GM12878 (cell line): ENCODE results near the gene ABCB9. TPM values are rescaled to one million over a fixed set of nuclear protein-coding genes. Genes with fewer than 3 reads are reported as not detected.

Source experiments
- ATAC-seq: fragments of 200-7000 bp; cut with Tn5 transposase; 3 replicates; pipeline ENCODE4 v1.9.1; 2020; ENCODE audit warnings: mild to moderate bottlenecking, moderate library complexity
- BruUV-seq: library from RNA; stranded (reverse); fragments of 400-500 nt; replicated peaks from 2 replicates; lab custom pipeline; 2021; lab: Mats Ljungman, UMichigan
- CTCF ChIA-PET: fragments of 300-600 bp; sonication (Branson Sonifier 250); formaldehyde crosslinking; extraction: SDS; loops from one replicate; lab custom pipeline; 2021; ENCODE audit warnings: inconsistent platforms; lab: Yijun Ruan, JAX
- POLR2A ChIA-PET: fragments of 350-600 bp; formaldehyde crosslinking; extraction: SDS; loops from one replicate; lab custom pipeline; 2021; ENCODE audit warnings: inconsistent platforms; lab: Charles Lee
- RAD21 ChIA-PET: fragments of 300-600 bp; sonication (Branson Sonifier 250); formaldehyde crosslinking; loops from one replicate; lab custom pipeline; 2023; ENCODE audit warnings: antibody characterized with exemption; ENCODE audit not compliant: unreplicated experiment; lab: Charles Lee
- SMC1A ChIA-PET: fragments of 300-600 bp; sonication (Branson Sonifier 250); formaldehyde crosslinking; loops from one replicate; lab custom pipeline; 2023; ENCODE audit not compliant: unreplicated experiment, uncharacterized antibody; lab: Charles Lee
- DNase-seq: peaks from one replicate; pipeline ENCODE4 v3.0.0-alpha.2; 2011; ENCODE audit warnings: low read depth, low spot score
- FAIRE-seq: peaks from 3 replicates; lab custom pipeline; 2011; peaks lifted over from hg19 to GRCh38; lab: Jason Lieb, UNC
- H2AFZ ChIP-seq: 2 replicates; pipeline ENCODE4 v1.6.0; 2011; ENCODE audit warnings: low read depth, low read length, control low read depth; ENCODE audit not compliant: control insufficient read depth
- H3K27ac ChIP-seq: 2 replicates; pipeline ENCODE4 v1.5.1; 2011; ENCODE audit warnings: control low read depth; ENCODE audit not compliant: control insufficient read depth, insufficient read depth
- H3K27me3 ChIP-seq, 2 experiments: replicated peaks in 1 of 2; 2 replicates each; pipeline versions ENCODE4 v1.6.0 to v1.6.1; 2011; ENCODE audit warnings: low read length in 1 of 2; ENCODE audit not compliant: control insufficient read depth in 2 of 2, insufficient read depth in 2 of 2
- H3K36me3 ChIP-seq, 2 experiments: 2 replicates each; pipeline ENCODE4 v1.5.1; 2011; ENCODE audit warnings: low read length in 1 of 2; ENCODE audit not compliant: control insufficient read depth in 2 of 2, insufficient read depth in 2 of 2
- H3K4me1 ChIP-seq: 2 replicates; pipeline ENCODE4 v1.6.1; 2011; ENCODE audit warnings: mild to moderate bottlenecking, low read length, moderate library complexity, mixed read lengths; ENCODE audit not compliant: control insufficient read depth, insufficient read depth
- H3K4me2 ChIP-seq: 2 replicates; pipeline ENCODE4 v1.6.0; 2011; ENCODE audit warnings: control low read depth; ENCODE audit not compliant: control insufficient read depth, insufficient read depth
- H3K4me3 ChIP-seq: fragments of 200-600 bp; sonication (generic); 2 replicates; pipeline ENCODE4 v1.5.1; 2016
- H3K79me2 ChIP-seq: 2 replicates; pipeline ENCODE4 v1.6.0; 2011; ENCODE audit warnings: low read length; ENCODE audit not compliant: control insufficient read depth, insufficient read depth
- H3K9ac ChIP-seq: 2 replicates; pipeline ENCODE4 v1.8.0; 2011; ENCODE audit warnings: low read length, control low read depth, mixed read lengths; ENCODE audit not compliant: control insufficient read depth, insufficient read depth
- H3K9me3 ChIP-seq: replicated peaks from 3 replicates; pipeline ENCODE4 v1.5.1; 2011; ENCODE audit warnings: mild to moderate bottlenecking, low read length; ENCODE audit not compliant: control insufficient read depth, insufficient read depth
- H4K20me1 ChIP-seq: 2 replicates; pipeline ENCODE4 v1.6.0; 2011; ENCODE audit not compliant: control insufficient read depth, insufficient read depth
- HCFC1 ChIP-seq: fragments of 150-350 bp; IDR thresholded peaks from 2 replicates; pipeline ENCODE4 v1.6.1; 2014; ENCODE audit warnings: low read length
- NR2F1 ChIP-seq: fragments of 450-650 bp; conservative IDR thresholded peaks from 2 replicates; pipeline ENCODE4 v1.6.1; 2017; ENCODE audit warnings: mild to moderate bottlenecking
- RCOR1 ChIP-seq: conservative IDR thresholded peaks from 2 replicates; pipeline ENCODE4 v1.6.1; 2012; ENCODE audit warnings: low read depth, low read length, improper control_type of control experiment
- RELA ChIP-seq: fragments of 450-650 bp; IDR thresholded peaks from 2 replicates; pipeline ENCODE4 v1.8.0; 2014; ENCODE audit warnings: borderline replicate concordance; ENCODE audit not compliant: partially characterized antibody
- TAF1 ChIP-seq: IDR thresholded peaks from 2 replicates; pipeline ENCODE4 v1.6.1; 2011; ENCODE audit warnings: mild to moderate bottlenecking, low read depth, low read length, borderline replicate concordance
- TARDBP ChIP-seq: IDR thresholded peaks from 2 replicates; pipeline ENCODE4 v1.6.1; 2016; ENCODE audit warnings: borderline replicate concordance
- ZNF274 ChIP-seq: IDR thresholded peaks from one replicate; pipeline ENCODE4 v1.8.0; 2011; ENCODE audit not compliant: insufficient read length, insufficient read depth
- WGBS: methylation state at CpG from one replicate; pipeline ENCODE4 v1.1.6; 2016; ENCODE audit warnings: low lambda C conversion rate; ENCODE audit not compliant: insufficient replicate concordance, insufficient coverage; ENCODE audit errors: missing lambda C conversion rate; 5-methylcytosine and 5-hydroxymethylcytosine counted together
- in situ Hi-C: fragments of 300-500 bp; cut with MboI; formaldehyde crosslinking; loops from 9 replicates; pipeline ENCODE4 v1.14.3; 2018; ENCODE audit warnings: mixed read lengths
- intact Hi-C: fragments of 100-400 bp; cut with micrococcal nuclease; formaldehyde crosslinking; loops from one replicate; pipeline ENCODE4 v1.14.2; 2022; ENCODE audit not compliant: unreplicated experiment
- polyA plus RNA-seq, 11 experiments: library from polyadenylated mRNA; depleted of rRNA in 4 of 11; unstranded in 6 of 11; stranded (reverse) in 5 of 11; fragments of >200 nt; fragmentation: Nextera tagmentation in 4 of 11; fragmentation: Illumina TruSeq in 1 of 11; extraction: Ambion mirVana in 4 of 11; extraction: Trizol in 1 of 11; gene quantifications; 1 replicate in 1 of 11; 2 replicates in 10 of 11; pipeline versions ENCODE4 v1.2.1 to v1.2.3, GENCODE V29; 2011 to 2016; ENCODE audit warnings: inconsistent platforms in 2 of 11, missing spikeins in 2 of 11, low read depth in 1 of 11
- total RNA-seq, 4 experiments: library from RNA; depleted of rRNA in 3 of 4; stranded (reverse); fragments of >200 nt in 3 of 4; fragmentation: Illumina TruSeq in 1 of 4; extraction: Trizol in 1 of 4; gene quantifications; 2 replicates each; pipeline versions ENCODE4 v1.2.1 to v1.2.3, GENCODE V29; 2013 to 2021

ABCB9 gene
- total and polyA plus RNA-seq, 10 of the 15 experiments (the other 5 are each of a cell fraction or from before 2014, with no cell fraction given) = 0.37 to 4.9 (median 3.1) TPM

DNA sequence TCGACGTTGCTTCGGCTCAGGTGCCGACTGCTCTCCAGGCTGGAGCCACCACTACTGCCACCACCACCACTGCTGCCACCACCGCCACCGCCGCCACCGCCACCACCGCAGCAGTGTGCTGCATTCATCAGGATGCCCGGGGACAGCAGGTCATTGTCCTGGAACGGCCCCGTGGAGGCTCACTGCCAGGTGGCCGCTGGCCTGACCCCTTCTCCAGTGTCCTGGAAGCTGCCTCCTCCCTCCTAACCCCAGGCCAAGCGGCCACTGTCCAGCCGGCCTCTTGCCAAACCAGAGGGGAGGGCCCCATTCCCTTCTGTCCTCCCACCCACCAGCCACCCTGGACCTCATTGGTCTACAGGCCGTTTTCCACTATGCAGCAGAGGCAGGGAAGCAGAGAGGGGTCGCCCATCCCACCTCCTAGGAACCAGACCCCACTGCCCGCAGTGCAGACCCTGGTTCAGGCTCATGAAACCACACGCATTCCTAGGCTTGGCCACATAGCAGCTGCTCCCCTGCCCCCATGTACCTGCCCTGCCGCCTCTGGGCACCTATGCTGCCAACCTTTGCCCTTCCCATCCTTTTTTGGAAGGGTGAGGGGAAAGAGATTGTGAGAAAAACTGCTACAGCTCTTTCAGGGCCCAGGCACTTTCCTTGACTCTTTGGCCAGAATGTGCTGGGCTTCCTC is 29.4 kb upstream of the ABCB9 start:
- no peak for ATAC-seq
- in situ Hi-C loops = no loop called here
- CTCF ChIA-PET = no interaction called here
- Histone ChIP-seq H3K27me3 (no peaks in the 10 kb centered on the region; a peak in 1 of 4 replicates), H3K4me1 (peaks cover 9% of the 10 kb centered on the region), H3K79me2 (no peaks in the 10 kb centered on the region), H3K9me3 (no peaks in the 10 kb centered on the region)
- RAD21 ChIA-PET = no interaction called here
- TF ChIP-seq NR2F1 (no peak), TAF1 (no peak), RCOR1 (no peak), ZNF274 (no peak), HCFC1 (no peak), TARDBP (no peak), RELA (no peak)
- TF ChIP-seq, all 136 proteins: peak for 0
- Histone ChIP-seq H3K4me3 (no peak overlapping the region), H4K20me1 (no peaks in the 10 kb centered on the region), H3K27ac (no peak overlapping the region), H3K4me2 (no peak overlapping the region), H3K9ac (no peak overlapping the region), H2AFZ (no peak overlapping the region), H3K36me3 (no peaks in the 10 kb centered on the region)
- ChIA-PET POLR2A (interaction anchor here (0.6 kb wide), 1 partner anchor 1707 kb away, joined by 7 read pairs; no protein-coding TSS in a partner anchor), SMC1A (interaction anchor here (1.0 kb wide), 1 partner anchor 10 kb away, joined by 3 read pairs; no protein-coding TSS in a partner anchor)
- DNase-seq (no peak), FAIRE-seq (no peak)
- intact Hi-C loops = no loop called here
- 26% methylated on average over 10 of the region's 20 CpGs for WGBS
- BruUV-seq = no TSS peak
